ENCODE results near the gene ATF5.

ATF5 gene

DNA sequence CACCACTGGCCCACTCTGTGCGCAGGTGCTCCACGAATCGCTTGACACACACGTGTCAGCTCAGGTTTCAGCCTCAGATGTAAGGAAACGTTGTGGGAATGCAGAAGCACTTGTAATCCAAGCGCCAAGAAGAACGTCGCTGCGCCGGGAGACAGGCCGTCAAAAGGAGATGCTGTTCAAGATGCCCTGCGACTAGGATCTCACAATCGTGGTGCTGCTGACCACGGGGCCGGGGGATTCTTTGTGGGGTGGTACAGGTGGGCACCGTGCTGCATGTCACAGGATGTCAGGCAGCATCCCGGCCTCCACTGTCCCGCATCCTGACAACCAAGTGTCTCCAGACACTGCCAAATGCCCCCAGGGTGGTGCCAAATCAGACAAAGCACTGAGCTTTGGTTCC lies 48.9 kb downstream of the ATF5 start:
- H3K4me3 ChIP-seq (ENCODE audit: extremely low read depth, insufficient read depth, low read length, poor library complexity, severe bottlenecking) = no peak overlapping the region
- 92 to 95% methylated on average over 15 to 18 of the region's 18 CpGs for WGBS, 2 experiments (ENCODE audit: insufficient coverage in 2 of 2)
- H3K9me3 ChIP-seq (ENCODE audit: control insufficient read depth, low read length) = no peaks in the 10 kb centered on the region
- H3K27ac ChIP-seq (ENCODE audit: low read depth, low read length, severe bottlenecking) = no peak overlapping the region
- no peaks in the 10 kb centered on the region for H3K4me1 ChIP-seq (ENCODE audit: control insufficient read depth, insufficient read depth, low read length, poor library complexity, severe bottlenecking)
- H3K36me3 ChIP-seq (ENCODE audit: control insufficient read depth, insufficient read depth, low read length) = peaks cover 16% of the 10 kb centered on the region

- WGBS, 2 experiments (ENCODE audit: insufficient coverage in 2 of 2) = 86 to 92% methylated on average over 9 to 11 of the region's 11 CpGs
- H3K4me3 ChIP-seq (ENCODE audit: extremely low read depth, insufficient read depth, low read length, poor library complexity, severe bottlenecking) = no peak overlapping the region
These were observed 49.3 kb downstream of the ATF5 start for GRCh38 chr19:49978324-49978723.

DNA sequence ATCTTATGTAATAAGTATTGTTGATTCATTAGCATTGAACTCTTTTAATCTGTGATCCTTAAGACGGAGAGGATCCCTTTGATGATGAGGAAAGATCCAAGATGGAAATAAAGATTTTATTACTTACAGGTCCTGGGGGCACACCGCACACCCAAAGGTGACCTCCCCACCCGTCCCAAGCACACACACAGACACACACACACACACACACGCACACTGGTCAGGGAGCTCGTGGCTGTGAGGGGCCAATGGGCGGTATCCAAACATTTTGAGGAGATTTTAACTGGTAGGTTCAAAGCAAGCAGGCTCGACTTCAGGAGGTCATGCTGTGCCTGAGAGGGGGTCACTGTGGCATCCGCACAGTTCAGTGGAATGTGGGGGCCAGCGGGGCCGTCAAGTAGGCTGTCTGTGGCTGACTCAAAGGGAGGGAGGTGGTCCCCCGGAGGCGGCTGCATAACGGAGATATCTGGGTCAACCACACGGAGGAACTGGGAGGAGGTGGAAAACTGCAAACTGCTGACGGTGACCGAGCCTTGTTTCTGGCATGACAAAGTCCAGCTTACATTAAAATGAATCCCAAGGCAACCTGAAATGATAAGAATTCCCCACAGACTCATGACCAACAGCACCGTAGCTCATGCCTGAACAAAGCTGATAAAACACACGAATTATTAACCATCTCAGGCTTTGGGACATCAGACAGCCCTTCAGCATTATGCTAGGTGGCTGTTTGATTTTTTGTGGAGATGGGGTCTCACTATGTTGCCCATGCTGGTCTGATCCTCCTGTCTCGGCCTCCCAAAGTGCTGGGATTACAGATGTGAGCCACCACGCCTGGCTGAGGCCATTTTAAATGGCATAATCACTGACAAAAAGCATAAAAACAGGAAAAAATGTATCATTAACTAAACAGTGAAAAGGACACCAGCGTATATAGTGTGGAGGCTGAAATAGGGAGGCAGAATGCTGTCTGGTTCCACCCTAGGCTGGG lies 52.9 kb downstream of the ATF5 start:
- H3K9me3 ChIP-seq (ENCODE audit: control insufficient read depth, low read length) = no peaks in the 10 kb centered on the region
- H3K27ac ChIP-seq (ENCODE audit: low read depth, low read length, severe bottlenecking) = no peak overlapping the region
- peaks cover 21% of the 10 kb centered on the region for H3K36me3 ChIP-seq (ENCODE audit: control insufficient read depth, insufficient read depth, low read length)
- H3K4me1 ChIP-seq (ENCODE audit: control insufficient read depth, insufficient read depth, low read length, poor library complexity, severe bottlenecking) = no peaks in the 10 kb centered on the region
- no peak overlapping the region for H3K4me3 ChIP-seq (ENCODE audit: extremely low read depth, insufficient read depth, low read length, poor library complexity, severe bottlenecking)
- WGBS, 2 experiments (ENCODE audit: insufficient coverage in 2 of 2) = 77 to 90% methylated on average over 16 to 17 of the region's 21 CpGs

More at GRCh38 chr19:49978324-49978723, 49.3 kb downstream of the ATF5 start:
- Histone ChIP-seq H3K36me3 (ENCODE audit: control insufficient read depth, insufficient read depth, low read length) (peaks cover 16% of the 10 kb centered on the region), H3K4me1 (ENCODE audit: control insufficient read depth, insufficient read depth, low read length, poor library complexity, severe bottlenecking) (no peaks in the 10 kb centered on the region), H3K9me3 (ENCODE audit: control insufficient read depth, low read length) (no peaks in the 10 kb centered on the region), H3K27ac (ENCODE audit: low read depth, low read length, severe bottlenecking) (no peak overlapping the region)
